ENCODE results near the gene PCBD1.

Gene PCBD1

DNA sequence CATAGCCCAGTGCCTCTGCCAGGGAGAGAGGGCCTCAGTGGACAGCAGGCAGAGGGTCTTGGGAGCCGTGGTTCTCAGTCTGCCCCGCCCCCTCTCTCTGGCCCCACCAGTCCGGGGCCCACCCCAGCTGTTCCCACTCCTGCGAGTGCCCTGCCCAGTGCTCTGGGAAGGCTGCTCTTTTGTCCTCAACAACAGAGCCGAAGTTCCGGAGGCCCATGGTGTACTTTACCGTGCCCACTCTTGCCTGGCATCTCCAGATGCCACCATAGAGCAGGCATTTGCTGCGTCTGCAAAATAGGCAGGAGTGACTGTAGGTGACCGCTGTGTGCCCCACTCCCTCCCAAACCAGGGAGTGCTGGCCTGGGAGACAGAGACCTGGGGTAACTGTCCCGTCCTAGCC, 29.3 kb upstream of the PCBD1 start:
- DNase-seq (ENCODE audit: low read depth) = no peak

GRCh38 chr10:70917226-70917625, 28.9 kb upstream of the PCBD1 start:
- no peak for DNase-seq (ENCODE audit: low read depth)

DNA sequence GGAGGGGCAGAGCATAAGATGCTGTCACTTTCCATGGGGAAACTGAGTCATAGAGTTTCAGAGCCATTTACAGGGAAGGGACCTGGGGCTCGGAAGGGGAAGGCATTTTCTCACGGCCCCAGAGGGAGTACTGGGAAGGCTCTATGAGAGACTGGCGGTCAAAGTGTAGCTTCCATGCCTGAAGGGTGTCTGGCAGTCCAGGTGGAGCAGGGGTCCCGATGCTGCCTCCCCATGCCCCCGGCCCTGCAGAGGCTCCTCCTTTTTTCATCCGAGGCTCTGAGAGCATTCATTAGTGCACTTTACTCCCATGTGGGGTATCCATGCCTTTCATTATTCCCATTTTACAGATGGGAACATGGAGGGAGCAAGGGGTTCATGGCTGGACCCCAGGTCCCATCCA, 27.9 kb upstream of the PCBD1 start:
- DNase-seq (ENCODE audit: low read depth) = no peak

GRCh38 chr10:70915806-70916205, 27.4 kb upstream of the PCBD1 start:
- DNase-seq (ENCODE audit: low read depth) = no peak

GRCh38 chr10:70915206-70915605, 26.8 kb upstream of the PCBD1 start:
- DNase-seq (ENCODE audit: low read depth) = no peak

DNA sequence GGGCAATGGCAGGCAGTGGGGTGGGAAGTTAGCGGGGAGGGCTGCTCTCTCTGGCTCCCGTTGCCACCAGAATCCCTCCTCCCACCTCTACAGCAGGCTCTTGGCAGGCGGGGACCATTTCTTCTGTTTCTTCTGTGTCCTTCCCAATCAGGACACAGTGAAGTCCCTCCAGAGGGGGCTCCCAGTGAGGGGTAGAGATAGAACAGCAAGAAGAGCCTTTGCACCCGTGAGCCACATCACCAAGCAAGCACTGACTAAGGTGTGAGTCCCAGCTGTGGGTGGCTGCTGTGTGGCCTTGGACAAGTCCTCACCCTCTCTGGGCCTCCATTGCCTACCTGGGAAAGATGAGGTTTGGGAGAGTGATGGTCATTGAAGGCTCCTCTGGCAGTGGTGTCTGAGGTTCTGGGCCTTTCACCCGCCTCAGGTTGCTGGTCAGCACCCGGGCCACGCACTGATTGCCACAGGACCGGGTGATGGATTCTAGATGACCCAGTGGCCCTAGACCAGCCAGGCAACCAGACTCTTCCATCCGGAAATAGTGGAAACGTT, 26.0 kb upstream of the PCBD1 start:
- DNase-seq (ENCODE audit: low read depth) = no peak

- DNase-seq (ENCODE audit: low read depth) = no peak
Measured at GRCh38 chr10:70913893-70914240, 25.5 kb upstream of the PCBD1 start.

- DNase-seq (ENCODE audit: low read depth) = no peak
Measured at GRCh38 chr10:70913191-70913892, 25.0 kb upstream of the PCBD1 start.

DNA sequence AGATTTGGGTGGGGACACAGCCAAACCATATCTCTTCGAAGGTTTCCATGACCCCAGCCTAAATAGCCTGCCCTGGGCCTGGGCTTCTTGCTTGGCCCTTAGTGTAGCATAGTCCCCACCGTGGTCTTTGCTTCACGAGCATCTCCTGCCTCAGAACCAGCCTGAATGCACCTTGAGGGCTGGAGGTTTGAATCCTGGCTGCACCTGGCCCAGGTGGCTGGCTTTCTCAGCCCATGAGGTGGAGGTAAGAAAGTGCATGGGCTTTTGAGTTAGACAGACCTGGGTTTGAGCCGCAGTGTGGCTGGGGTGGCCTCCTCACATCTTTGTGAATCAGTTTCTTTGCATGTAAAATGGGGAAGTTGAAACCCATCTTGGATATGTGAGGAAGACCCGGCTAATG, 24.2 kb upstream of the PCBD1 start:
- no peak for DNase-seq (ENCODE audit: low read depth)

GRCh38 chr10:70911386-70911785, 23.0 kb upstream of the PCBD1 start:
- DNase-seq (ENCODE audit: low read depth) = no peak

GRCh38 chr10:70910486-70911341, 22.3 kb upstream of the PCBD1 start:
- no peak for DNase-seq (ENCODE audit: low read depth)

- no peak for DNase-seq (ENCODE audit: low read depth)
Measured at GRCh38 chr10:70909326-70909935, 21.1 kb upstream of the PCBD1 start.

- DNase-seq (ENCODE audit: low read depth) = no peak
Measured at GRCh38 chr10:70908406-70909296, 20.3 kb upstream of the PCBD1 start.

DNA sequence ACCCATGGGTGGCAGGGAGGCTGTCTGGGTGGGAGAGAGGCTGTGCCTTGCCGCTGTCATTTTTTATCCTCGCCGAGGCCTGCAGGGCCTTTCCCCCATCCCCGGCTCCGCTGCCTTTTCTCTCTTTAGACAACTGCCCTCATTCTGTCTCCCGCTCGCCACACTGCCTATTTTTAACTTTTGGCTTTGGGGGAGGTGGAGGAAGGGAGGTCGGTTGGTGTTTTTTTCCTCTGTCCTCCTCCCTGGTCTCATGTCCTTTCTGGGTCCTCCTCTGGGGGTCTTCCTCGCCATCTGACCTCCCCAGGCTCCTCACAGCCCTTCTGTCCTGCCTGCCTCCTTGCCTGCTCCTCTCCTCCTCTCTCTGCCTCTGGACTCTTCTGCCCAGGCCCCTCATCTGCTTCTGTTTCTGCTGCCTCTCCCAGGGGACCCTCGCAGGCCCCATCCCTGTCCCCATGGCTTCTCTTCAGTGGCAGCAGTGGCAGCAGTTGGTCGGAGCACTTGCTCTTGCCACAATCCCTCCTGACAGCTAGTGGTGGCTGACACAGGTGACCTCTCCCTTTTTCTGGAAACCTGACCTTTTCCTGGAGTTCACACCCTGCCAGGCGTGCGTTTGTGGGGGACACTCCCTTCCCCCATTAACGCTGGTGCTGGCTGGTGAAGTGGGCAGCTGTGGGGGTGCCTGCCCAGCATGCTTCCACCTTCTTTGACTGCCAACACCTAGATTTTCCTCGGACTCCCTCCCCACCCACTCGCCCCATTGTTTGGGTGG, 19.5 kb upstream of the PCBD1 start:
- no peak for DNase-seq (ENCODE audit: low read depth)

- DNase-seq (ENCODE audit: low read depth) = no peak
Measured at GRCh38 chr10:70906953-70907636, 18.7 kb upstream of the PCBD1 start.

DNA sequence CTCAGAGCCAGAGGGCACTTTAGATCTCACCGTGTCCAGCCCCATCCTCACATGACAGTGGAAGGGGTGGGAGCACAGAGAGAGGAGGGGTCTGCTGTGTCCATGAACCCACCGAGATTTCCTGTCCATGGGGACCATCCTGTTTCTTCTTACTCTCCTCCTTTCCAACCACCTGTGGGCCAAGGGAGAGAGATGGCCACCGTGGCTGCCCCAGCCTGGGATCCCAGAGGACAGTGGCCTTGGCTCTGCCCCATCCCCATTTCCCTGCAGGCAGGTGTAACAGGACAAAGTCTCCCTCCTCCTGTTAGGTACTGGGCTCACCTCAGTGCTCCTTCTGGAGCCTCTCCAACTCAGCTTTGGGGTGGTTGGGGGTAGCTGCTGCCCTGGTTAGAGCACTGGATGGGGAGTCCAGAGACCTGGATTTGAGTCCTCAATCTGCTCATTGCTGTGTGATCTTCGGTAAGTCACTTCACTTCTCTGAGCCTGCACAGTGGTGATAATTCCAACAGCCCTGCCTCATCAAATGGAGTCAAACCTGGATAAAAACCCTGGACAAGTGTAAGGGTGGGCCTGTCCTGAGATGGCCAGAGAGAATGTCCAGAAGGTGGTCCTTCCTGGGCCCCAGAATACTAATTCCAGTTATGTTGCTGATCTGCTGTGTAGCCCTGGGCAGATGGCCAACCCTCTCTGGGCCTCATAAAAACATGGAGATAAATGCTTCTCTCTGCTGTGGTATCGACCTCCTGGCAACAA, 17.8 kb upstream of the PCBD1 start:
- no peak for DNase-seq (ENCODE audit: low read depth)

GRCh38 chr10:70905071-70906021, 17.0 kb upstream of the PCBD1 start:
- DNase-seq (ENCODE audit: low read depth) = no peak

DNA sequence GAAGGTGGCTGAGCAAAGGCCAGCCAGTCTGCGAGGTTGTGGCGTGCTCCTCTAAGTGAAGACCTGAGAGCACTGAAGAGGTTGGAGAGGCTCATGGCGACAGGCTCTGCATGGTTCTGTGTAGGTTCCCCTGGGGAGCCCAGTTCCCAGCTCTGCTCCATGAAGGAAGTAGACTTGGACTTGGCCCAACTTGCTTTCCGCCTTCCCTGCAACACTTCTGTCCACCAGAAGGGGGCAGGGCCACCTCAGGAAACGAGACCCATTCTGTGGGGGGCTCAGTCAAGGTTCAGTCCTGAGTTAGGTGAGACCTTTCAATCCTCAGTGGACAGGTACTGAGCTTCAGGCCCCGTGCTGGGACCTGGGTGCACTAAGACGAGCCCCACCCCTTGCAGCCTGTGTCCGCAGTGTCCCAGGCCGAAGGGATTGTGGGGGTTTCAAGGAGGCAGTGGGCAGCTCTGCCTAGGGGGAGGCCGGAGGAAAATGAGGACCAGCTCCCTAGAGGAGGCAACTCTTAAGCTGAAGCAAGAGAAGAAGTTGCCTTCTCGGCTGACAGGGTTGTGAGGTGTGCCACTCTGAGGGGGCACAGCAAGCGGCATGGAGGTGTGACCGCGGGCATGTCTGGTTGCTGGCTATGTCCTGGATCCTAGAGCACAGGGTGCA, 15.0 kb upstream of the PCBD1 start:
- no peak for DNase-seq (ENCODE audit: low read depth)
